Right forelimb (tissue), 1 donor: Measurements from ENCODE around the gene CLPSL1.

Experiments
- DNase-seq: peaks from one replicate; pipeline ENCODE4 v3.0.0-alpha.2; 2018

Gene CLPSL1

GRCh38 chr6:35759426-35759825, 21.4 kb upstream of the CLPSL1 start:
- no peak for DNase-seq

GRCh38 chr6:35765739-35766138, 15.1 kb upstream of the CLPSL1 start:
- DNase-seq: no peak

DNA sequence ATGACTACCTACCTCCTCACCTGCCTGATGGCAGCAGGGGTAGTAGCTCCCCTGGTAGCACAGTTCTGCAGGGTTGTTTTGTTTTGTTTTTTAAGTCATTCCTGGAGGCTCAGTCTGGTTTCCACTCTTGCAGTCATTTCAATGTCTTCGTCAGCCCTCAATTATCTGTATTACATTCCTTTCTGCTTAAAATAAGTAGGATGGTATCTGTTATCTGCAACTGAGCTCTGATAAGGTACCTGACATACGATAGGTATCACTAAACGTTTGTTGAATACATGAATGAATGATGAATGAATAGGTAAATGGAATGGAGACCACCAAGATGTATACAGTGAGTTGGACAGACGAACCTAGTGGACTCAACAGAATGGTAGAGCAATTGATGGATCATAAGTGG, 11.6 kb upstream of the CLPSL1 start:
- no peak for DNase-seq

GRCh38 chr6:35771343-35771627, 9.5 kb upstream of the CLPSL1 start:
- DNase-seq: no peak

DNA sequence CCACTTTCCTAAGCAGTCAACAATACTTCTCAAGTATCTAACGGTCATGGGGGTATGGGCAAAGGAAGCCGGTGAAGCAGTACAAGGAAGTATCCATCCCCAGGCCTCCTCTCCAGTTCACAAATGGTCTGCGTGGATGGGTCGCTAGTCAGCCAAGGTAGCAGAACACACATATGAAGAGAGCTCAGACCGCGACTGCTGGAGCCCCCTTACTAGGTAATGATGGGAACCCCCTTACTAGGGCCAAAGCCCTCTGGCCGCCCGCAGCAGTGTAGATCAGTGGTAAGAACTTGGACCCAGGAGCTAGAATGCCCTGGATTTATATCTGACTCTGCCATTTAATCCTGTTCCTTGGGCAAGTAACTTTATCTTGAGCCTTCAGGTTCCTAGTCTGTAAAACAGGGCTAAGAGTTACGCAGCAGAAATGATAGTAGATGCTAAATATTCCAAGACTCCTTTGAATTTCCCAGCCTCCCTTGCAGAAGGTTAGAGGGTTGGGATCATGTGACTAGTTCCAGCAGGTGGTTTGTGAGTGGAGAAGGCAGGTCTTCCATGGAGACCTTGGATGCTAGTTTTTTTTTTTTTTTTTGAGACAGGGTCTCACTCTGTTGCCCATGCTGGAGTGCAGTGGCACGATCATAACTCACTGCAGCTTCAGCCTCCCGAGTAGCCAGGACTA, 6.6 kb upstream of the CLPSL1 start:
- DNase-seq: no peak

- DNase-seq: no peak
These were observed 5.8 kb upstream of the CLPSL1 start for GRCh38 chr6:35775031-35775430.

DNA sequence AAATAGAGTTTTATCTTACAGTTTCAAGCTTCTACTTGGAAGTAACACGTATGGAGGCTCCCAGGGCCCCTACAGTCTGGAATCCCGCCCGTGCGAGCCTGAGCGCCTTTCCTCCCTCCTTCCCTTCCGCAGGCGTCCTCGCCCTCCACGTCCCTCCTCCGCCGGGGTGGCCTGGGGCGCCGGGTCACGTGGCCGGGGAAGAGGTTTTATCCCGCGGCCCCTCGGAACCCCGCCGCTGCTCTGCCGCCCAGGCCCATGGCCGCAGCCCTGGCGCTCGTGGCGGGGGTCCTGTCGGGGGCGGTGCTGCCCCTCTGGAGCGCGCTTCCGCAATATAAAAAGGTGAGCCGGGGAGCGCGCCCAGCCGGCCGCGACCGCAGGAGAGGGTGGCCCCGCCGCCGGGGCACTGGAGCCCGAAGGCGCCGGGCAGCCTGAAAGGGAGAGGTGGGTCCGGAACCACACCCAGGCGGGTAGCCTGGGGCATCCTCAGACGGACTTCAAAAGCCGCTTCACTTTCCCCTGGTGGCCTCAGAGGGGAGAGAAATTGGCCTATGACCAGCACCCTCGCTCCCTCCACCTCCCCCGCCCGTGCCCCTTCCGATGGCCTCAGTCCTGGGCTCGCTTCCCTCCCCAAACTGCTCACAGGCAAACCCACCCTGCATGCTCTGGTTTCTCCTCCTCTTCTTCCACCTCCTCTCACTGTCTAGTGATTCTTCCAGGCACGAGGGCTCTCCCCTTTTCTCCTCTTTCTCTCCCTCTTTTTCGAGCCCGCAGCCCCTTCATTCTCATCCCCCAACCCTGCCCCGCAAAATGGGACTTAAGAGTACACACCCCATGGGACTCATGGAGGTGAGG, 4.2 kb upstream of the CLPSL1 start, which contains the start of gene CLPSL2:
Gene CLPSL2, plus strand, starts transcription at position 235 of the 852 bp plus-strand sequence. Its CDS starts 21 bp downstream, at position 256.
- peak; percentile 49 for DNase-seq

GRCh38 chr6:35777356-35778102, 3.3 kb upstream of the CLPSL1 start:
- DNase-seq: no peak

DNA sequence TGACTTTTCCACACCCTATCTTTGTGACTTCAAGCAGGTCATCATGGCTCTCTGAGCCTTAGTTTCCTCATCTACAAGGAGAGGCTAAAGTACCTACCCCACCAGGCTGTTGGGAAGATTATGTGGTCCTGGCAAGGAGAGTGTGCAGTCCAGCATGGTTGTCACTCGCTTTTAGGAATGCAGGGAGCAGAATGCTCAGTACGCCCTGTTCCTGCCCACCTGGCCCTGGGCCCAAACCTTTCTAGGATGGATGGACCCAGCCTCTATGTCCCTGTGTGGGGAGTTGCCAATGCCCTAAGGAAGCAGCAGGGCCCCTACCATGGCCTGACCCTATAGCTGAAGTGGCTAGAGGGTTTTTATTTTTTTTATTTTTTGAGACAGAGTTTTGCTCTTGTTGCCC, 2.4 kb upstream of the CLPSL1 start:
- no peak for DNase-seq

DNA sequence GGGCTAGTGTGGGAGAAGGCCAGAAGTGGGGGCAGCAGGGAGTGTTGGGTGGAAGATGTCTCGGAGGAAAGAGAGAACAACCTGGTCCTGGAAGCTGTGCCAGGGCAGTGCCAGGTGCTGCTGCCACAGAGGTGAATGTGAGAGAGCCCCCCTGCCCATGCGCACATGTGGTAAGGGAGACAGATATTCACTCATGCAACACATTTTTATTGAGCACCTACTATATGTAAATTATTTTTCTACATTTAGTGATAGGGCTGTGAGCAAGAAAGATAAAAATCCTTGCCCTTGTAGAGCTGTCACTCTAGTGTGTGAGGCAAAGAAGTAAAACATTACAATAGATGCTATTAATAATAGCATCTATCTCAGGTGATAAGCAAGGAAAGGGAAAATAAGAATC, 471 bp downstream of the CLPSL1 start:
- DNase-seq: no peak

GRCh38 chr6:35782424-35782823, 1.6 kb downstream of the CLPSL1 start:
- DNase-seq: no peak

- no peak for DNase-seq
These were observed 3.4 kb downstream of the CLPSL1 start for GRCh38 chr6:35784200-35784599.

DNA sequence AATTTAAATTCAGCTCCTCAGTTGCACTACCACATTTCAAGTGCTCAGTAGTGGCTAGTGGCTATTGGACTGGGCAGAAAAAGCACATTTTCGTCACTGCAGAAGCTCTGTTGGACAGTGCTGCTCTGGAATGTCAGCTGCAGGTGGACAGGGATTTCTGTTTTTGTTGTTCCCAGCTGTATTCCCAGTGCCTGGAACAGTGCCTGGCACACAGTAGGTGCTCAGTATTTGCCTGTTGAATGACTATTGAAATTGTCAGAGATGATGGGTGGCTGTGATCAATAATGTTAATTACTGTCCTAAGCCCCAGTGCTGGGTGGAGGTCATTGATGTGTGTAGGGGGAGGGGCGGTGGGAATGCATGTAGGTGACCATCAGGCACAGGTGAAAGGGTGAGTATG, 5.5 kb downstream of the CLPSL1 start:
- DNase-seq: no peak

DNA sequence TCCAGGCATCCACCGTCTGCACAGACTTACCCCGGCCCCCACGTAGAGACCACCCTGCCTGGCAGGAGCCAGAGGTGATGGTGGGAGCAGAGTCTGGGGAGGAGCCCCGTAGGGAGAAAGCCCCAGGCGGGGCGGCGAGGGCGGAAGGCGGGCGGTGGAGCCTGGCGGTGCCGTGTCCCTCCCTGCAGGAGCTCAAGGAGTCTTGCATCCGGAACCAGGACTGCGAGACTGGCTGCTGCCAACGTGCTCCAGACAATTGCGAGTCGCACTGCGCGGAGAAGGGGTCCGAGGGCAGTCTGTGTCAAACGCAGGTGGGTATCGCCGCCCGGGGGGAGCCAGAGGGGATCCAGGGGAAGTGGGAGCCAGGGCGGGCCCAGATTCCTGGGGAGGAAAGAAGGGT, 6.0 kb downstream of the CLPSL1 start:
- DNase-seq: no peak

- DNase-seq: no peak
These were observed 6.7 kb downstream of the CLPSL1 start for GRCh38 chr6:35787266-35788218.

- no peak for DNase-seq
These were observed 7.7 kb downstream of the CLPSL1 start for GRCh38 chr6:35788423-35788982.

- no peak for DNase-seq
These were observed 9.9 kb downstream of the CLPSL1 start for GRCh38 chr6:35790683-35791082.

- no peak for DNase-seq
These were observed 14.0 kb downstream of the CLPSL1 start for GRCh38 chr6:35794536-35795452.

DNA sequence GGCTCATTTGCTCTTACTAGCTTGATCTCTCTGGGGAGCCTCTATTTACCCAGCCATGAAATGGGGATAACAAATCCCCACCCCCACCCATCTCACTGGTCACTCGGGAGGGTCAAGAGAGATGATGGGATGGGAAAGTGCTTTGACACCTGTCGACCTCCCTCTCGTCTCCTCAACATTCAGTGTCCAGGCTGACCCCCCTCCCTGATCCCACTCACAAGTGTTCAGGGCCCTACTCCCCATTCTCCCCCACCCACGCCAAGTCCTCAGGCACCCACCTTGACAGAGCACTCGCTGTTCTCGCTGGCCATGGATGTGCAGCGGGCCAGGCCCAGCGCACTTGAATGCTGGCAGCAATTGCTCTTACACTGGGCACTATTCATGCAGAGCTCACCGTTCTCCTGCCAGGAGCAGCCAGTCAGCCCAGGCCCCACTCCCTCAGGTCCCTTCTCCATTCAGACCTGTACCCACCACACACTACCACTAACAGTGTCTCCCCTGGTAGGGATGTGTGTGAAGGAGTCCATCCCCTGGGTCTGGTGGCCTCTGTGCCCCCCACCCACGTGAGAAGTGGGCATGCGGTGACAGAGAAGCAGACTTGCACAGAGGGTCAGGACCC, 14.7 kb downstream of the CLPSL1 start:
- DNase-seq: no peak

- DNase-seq: no peak
These were observed 15.4 kb downstream of the CLPSL1 start for GRCh38 chr6:35796236-35796635.
